GM23248 (cell line): Measurements from ENCODE around the gene NOL9. TPM values are rescaled to one million over a fixed set of nuclear protein-coding genes. Genes with fewer than 3 reads are reported as not detected.

ENCODE experiments used
- DNase-seq: peaks from one replicate; pipeline ENCODE4 v3.0.0-alpha.2; 2015
- H2AFZ ChIP-seq: fragments of 200-600 bp; sonication (generic); 2 replicates; pipeline ENCODE4 v1.6.1; 2016; ENCODE audit warnings: antibody characterized with exemption
- H3F3A ChIP-seq: fragments of 200-600 bp; sonication (generic); 2 replicates; pipeline ENCODE4 v1.6.1; 2016; ENCODE audit warnings: mild to moderate bottlenecking, antibody characterized with exemption, mixed run types; ENCODE audit not compliant: insufficient read depth
- H3K27ac ChIP-seq: fragments of 200-600 bp; sonication (generic); 2 replicates; pipeline ENCODE4 v1.5.1; 2016; ENCODE audit warnings: mild to moderate bottlenecking
- H3K27me3 ChIP-seq: fragments of 200-600 bp; sonication (generic); replicated peaks from 2 replicates; pipeline ENCODE4 v1.6.1; 2016; ENCODE audit warnings: mild to moderate bottlenecking; ENCODE audit not compliant: insufficient read depth
- H3K36me3 ChIP-seq: fragments of 200-600 bp; sonication (generic); 2 replicates; pipeline ENCODE4 v1.6.1; 2016; ENCODE audit warnings: low read depth, mild to moderate bottlenecking
- H3K4me1 ChIP-seq: fragments of 200-600 bp; sonication (generic); 2 replicates; pipeline ENCODE4 v1.6.1; 2016; ENCODE audit warnings: mild to moderate bottlenecking; ENCODE audit not compliant: insufficient read depth
- H3K4me2 ChIP-seq: fragments of 200-600 bp; sonication (generic); one replicate; pipeline ENCODE4 v1.6.1; 2016; ENCODE audit warnings: mild to moderate bottlenecking; ENCODE audit not compliant: unreplicated experiment
- H3K4me3 ChIP-seq: fragments of 200-600 bp; sonication (generic); 2 replicates; pipeline ENCODE4 v1.5.1; 2016; ENCODE audit warnings: mild to moderate bottlenecking
- H3K79me2 ChIP-seq: fragments of 200-600 bp; sonication (generic); 2 replicates; pipeline ENCODE4 v1.6.1; 2016; ENCODE audit warnings: mild to moderate bottlenecking; ENCODE audit not compliant: insufficient read depth
- H3K9ac ChIP-seq: fragments of 200-600 bp; sonication (generic); 2 replicates; pipeline ENCODE4 v1.6.1; 2016; ENCODE audit warnings: mild to moderate bottlenecking
- H3K9me2 ChIP-seq: fragments of 200-600 bp; sonication (generic); 2 replicates; pipeline ENCODE4 v1.6.1; 2016; ENCODE audit warnings: mixed run types, mild to moderate bottlenecking, moderate library complexity; ENCODE audit not compliant: insufficient read depth
- H3K9me3 ChIP-seq: fragments of 200-600 bp; sonication (generic); one replicate; pipeline ENCODE4 v1.6.1; 2017; ENCODE audit warnings: low read depth
- H4K20me1 ChIP-seq: fragments of 200-600 bp; sonication (generic); 2 replicates; pipeline ENCODE4 v1.6.0; 2016; ENCODE audit not compliant: insufficient read depth
- EZH2 ChIP-seq: fragments of 200-600 bp; sonication (generic); IDR thresholded peaks from 2 replicates; pipeline ENCODE4 v1.6.1; 2018; ENCODE audit warnings: antibody characterized with exemption, mild to moderate bottlenecking; ENCODE audit not compliant: insufficient read depth, poor library complexity, severe bottlenecking
- EZH2phosphoT487 ChIP-seq: fragments of 200-600 bp; sonication (generic); IDR thresholded peaks from 2 replicates; pipeline ENCODE4 v1.6.1; 2018; ENCODE audit warnings: antibody characterized with exemption, moderate library complexity, mild to moderate bottlenecking, low read depth; ENCODE audit not compliant: insufficient read depth
- WGBS, 2 experiments: methylation state at CpG; one replicate each; pipeline ENCODE4 v1.1.6; 2015 to 2017; ENCODE audit warnings: low lambda C conversion rate in 2 of 2, low coverage in 1 of 2; ENCODE audit errors: missing lambda C conversion rate in 2 of 2; 5-methylcytosine and 5-hydroxymethylcytosine counted together
- in situ Hi-C: fragments of 300-500 bp; cut with MboI; formaldehyde crosslinking; loops from 2 replicates; pipeline ENCODE4 v1.15.0; 2020
- polyA plus RNA-seq: library from polyadenylated mRNA; unstranded; fragments of >200 nt; fragmentation: Nextera tagmentation; extraction: Ambion mirVana; gene quantifications from 2 replicates; pipeline ENCODE4 v1.2.1, GENCODE V29; 2016
- total RNA-seq: library from RNA; depleted of rRNA; stranded (reverse); fragments of >200 nt; shearing (Covaris generic); gene quantifications from 2 replicates; pipeline ENCODE4 v1.2.3, GENCODE V29; 2014

Gene NOL9
- total and polyA plus RNA-seq, 2 experiments from 2014 or later: 13.0 to 27.8 TPM

- H3K9me2 ChIP-seq: no peaks in the 10 kb centered on the region
Observed at GRCh38 chr1:6511056-6511455, 43.3 kb downstream of the NOL9 start.

GRCh38 chr1:6510493-6510892 lies 43.8 kb downstream of the NOL9 start:
- 0 out of 2 replicates have a peak, but pooled peaks cover 1% of the 10 kb centered on the region for H3K4me1 ChIP-seq
- 78 to 96% methylated on average over 5 to 6 of the region's 6 CpGs for WGBS, 2 experiments

More at GRCh38 chr1:6511056-6511455, 43.3 kb downstream of the NOL9 start:
- H3K4me1 ChIP-seq: peaks cover 7% of the 10 kb centered on the region; the same call in 1 of the 2 replicates
- no peak overlapping the region for H3K4me3 ChIP-seq
- in situ Hi-C loops: no loop called here
- no peak overlapping the region for H2AFZ ChIP-seq
- no peak overlapping the region for H3K9ac ChIP-seq
- TF ChIP-seq EZH2phosphoT487: no peak
- no peak for TF ChIP-seq EZH2
- no peaks in the 10 kb centered on the region for H3K79me2 ChIP-seq
- 65 to 78% methylated on average over 4 to 6 of the region's 6 CpGs for WGBS, 2 experiments
- DNase-seq: no peak
- H3K4me2 ChIP-seq: no peak overlapping the region
- H3F3A ChIP-seq: no peaks in the 10 kb centered on the region
- no peaks in the 10 kb centered on the region for H3K36me3 ChIP-seq
- no peaks in the 10 kb centered on the region for H3K9me3 ChIP-seq
- no peaks in the 10 kb centered on the region for H4K20me1 ChIP-seq
- no peak overlapping the region for H3K27ac ChIP-seq
- H3K27me3 ChIP-seq: no peaks in the 10 kb centered on the region

GRCh38 chr1:6509919-6510291 lies 44.4 kb downstream of the NOL9 start:
- H3K4me3 ChIP-seq: no peak overlapping the region
- no peak overlapping the region for H3K27ac ChIP-seq
- no peaks in the 10 kb centered on the region for H3K79me2 ChIP-seq
- no peak overlapping the region for H3K4me2 ChIP-seq
- no peaks in the 10 kb centered on the region for H4K20me1 ChIP-seq
- H3K4me1 ChIP-seq: no peaks in the 10 kb centered on the region
- in situ Hi-C loops: no loop called here
- no peak overlapping the region for H2AFZ ChIP-seq
- no peaks in the 10 kb centered on the region for H3K9me3 ChIP-seq
- H3K27me3 ChIP-seq: no peaks in the 10 kb centered on the region
- 82 to 90% methylated on average over 9 to 10 of the region's 10 CpGs for WGBS, 2 experiments
- no peak overlapping the region for H3K9ac ChIP-seq
- H3F3A ChIP-seq: no peaks in the 10 kb centered on the region
- no peaks in the 10 kb centered on the region for H3K36me3 ChIP-seq
- H3K9me2 ChIP-seq: no peaks in the 10 kb centered on the region
- DNase-seq: peak; percentile 29
- TF ChIP-seq EZH2 (no peak), EZH2phosphoT487 (no peak)

More at GRCh38 chr1:6510493-6510892, 43.8 kb downstream of the NOL9 start:
- no peak overlapping the region for H2AFZ ChIP-seq
- no peaks in the 10 kb centered on the region for H3K79me2 ChIP-seq
- in situ Hi-C loops: no loop called here
- H3K9me3 ChIP-seq: no peaks in the 10 kb centered on the region
- no peaks in the 10 kb centered on the region for H3K9me2 ChIP-seq
- H3F3A ChIP-seq: no peaks in the 10 kb centered on the region
- H4K20me1 ChIP-seq: no peaks in the 10 kb centered on the region
- TF ChIP-seq EZH2 (no peak), EZH2phosphoT487 (no peak)
- H3K4me2 ChIP-seq: no peak overlapping the region
- no peak overlapping the region for H3K27ac ChIP-seq
- H3K9ac ChIP-seq: no peak overlapping the region
- DNase-seq: no peak
- no peak overlapping the region for H3K4me3 ChIP-seq
- no peaks in the 10 kb centered on the region for H3K27me3 ChIP-seq
- no peaks in the 10 kb centered on the region for H3K36me3 ChIP-seq

GRCh38 chr1:6509220-6509918 lies 44.9 kb downstream of the NOL9 start:
- Histone ChIP-seq H4K20me1 (no peaks in the 10 kb centered on the region), H3K27ac (no peak overlapping the region), H3K27me3 (no peaks in the 10 kb centered on the region), H3K4me1 (no peaks in the 10 kb centered on the region), H3K4me3 (no peak overlapping the region), H3K36me3 (no peaks in the 10 kb centered on the region), H3K4me2 (no peak overlapping the region), H3K79me2 (no peaks in the 10 kb centered on the region), H3F3A (no peaks in the 10 kb centered on the region), H3K9ac (no peak overlapping the region), H2AFZ (no peak overlapping the region), H3K9me2 (no peaks in the 10 kb centered on the region), H3K9me3 (no peaks in the 10 kb centered on the region)
- TF ChIP-seq EZH2: no peak
- no peak for TF ChIP-seq EZH2phosphoT487
- in situ Hi-C loops: no loop called here
- no peak for DNase-seq
- WGBS, 2 experiments: 89 to 90% methylated on average over 19 to 20 of the region's 20 CpGs
